Ascending aorta (tissue), 2 donors: ENCODE data around the gene APOO. TPM values are rescaled to one million over a fixed set of nuclear protein-coding genes. Genes with fewer than 3 reads are reported as not detected.
A peak's percentile ranks its signal among the peaks of the same experiment; 100 is the strongest.

Source experiments
- DNase-seq, 2 donors: peaks; one replicate each; pipeline ENCODE4 v3.0.0-alpha.2; 2019; ENCODE audit warnings: low spot score in 2 of 2
- H3K27ac ChIP-seq, 2 donors: fragments of 200-600 bp; sonication (generic); one replicate each; pipeline ENCODE4 v1.5.1; 2016 to 2017; ENCODE audit warnings: mild to moderate bottlenecking in 1 of 2
- H3K27me3 ChIP-seq: fragments of 200-600 bp; sonication (generic); one replicate; pipeline ENCODE4 v1.5.1; 2017
- H3K36me3 ChIP-seq, 2 donors: fragments of 200-600 bp; sonication (generic); one replicate each; pipeline ENCODE4 v1.5.1; 2016
- H3K4me1 ChIP-seq, 2 donors: fragments of 200-600 bp; sonication (generic); one replicate each; pipeline ENCODE4 v1.5.1; 2016 to 2017; ENCODE audit warnings: mild to moderate bottlenecking in 1 of 2
- H3K4me3 ChIP-seq, 2 donors: fragments of 200-600 bp; sonication (generic); one replicate each; pipeline ENCODE4 v1.5.1; 2016 to 2017; ENCODE audit warnings: mild to moderate bottlenecking in 1 of 2
- H3K9me3 ChIP-seq, 2 donors: fragments of 200-600 bp; sonication (generic); one replicate each; pipeline ENCODE4 v1.5.1; 2016
- intact Hi-C: fragments of 100-400 bp; cut with DNase I; formaldehyde crosslinking; loops from one replicate; pipeline ENCODE4 v1.15.1; 2023
- total RNA-seq: library from RNA; depleted of rRNA; stranded (reverse); fragments of >200 nt; gene quantifications from one replicate; pipeline ENCODE4 v1.1.0, GENCODE V29; 2016
- TF ChIP-seq, protein P1 (sequence below), 3 experiments: fragments of 200-600 bp in 2 of 3; fragments of 450-650 bp in 1 of 3; sonication (generic) in 2 of 3; IDR thresholded peaks; one replicate each; pipeline ENCODE4 v1.5.1; 2016 to 2019; ENCODE audit warnings: antibody characterized with exemption in 3 of 3, mild to moderate bottlenecking in 1 of 3, moderate library complexity in 1 of 3

APOO gene
- total RNA-seq, 1 donor from 2014 or later: not detected

DNA sequence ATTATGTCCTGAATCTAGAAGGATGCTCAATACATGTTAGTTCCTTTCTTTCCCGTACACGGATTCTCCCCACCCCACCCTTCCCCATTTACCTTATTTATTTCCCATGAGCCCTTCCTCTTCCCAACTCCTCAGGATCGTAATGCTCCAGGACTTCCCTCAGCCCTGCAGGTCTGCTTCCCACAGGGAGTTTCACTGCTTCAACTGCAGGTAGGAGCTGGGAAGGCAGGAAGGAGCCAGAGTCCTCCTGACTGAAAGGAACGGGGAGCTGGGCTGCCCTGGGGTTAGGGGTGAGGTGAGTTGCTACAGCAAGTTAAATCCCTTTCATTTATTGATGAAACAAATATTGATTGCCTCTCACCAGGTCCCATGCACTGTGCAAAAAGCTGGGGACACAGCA lies 91.6 kb downstream of the APOO start:
- Histone ChIP-seq H3K4me1 (no peaks in the 10 kb centered on the region), H3K27ac (no peak overlapping the region), H3K4me3 (no peak overlapping the region), H3K27me3 (no peaks in the 10 kb centered on the region), H3K9me3 (no peaks in the 10 kb centered on the region), H3K36me3 (no peaks in the 10 kb centered on the region)
- intact Hi-C loops: no loop called here
- TF ChIP-seq, protein P1, sequence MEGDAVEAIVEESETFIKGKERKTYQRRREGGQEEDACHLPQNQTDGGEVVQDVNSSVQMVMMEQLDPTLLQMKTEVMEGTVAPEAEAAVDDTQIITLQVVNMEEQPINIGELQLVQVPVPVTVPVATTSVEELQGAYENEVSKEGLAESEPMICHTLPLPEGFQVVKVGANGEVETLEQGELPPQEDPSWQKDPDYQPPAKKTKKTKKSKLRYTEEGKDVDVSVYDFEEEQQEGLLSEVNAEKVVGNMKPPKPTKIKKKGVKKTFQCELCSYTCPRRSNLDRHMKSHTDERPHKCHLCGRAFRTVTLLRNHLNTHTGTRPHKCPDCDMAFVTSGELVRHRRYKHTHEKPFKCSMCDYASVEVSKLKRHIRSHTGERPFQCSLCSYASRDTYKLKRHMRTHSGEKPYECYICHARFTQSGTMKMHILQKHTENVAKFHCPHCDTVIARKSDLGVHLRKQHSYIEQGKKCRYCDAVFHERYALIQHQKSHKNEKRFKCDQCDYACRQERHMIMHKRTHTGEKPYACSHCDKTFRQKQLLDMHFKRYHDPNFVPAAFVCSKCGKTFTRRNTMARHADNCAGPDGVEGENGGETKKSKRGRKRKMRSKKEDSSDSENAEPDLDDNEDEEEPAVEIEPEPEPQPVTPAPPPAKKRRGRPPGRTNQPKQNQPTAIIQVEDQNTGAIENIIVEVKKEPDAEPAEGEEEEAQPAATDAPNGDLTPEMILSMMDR (IDR thresholded peaks at IDR 0.05): no peak
- no peak for DNase-seq

DNA sequence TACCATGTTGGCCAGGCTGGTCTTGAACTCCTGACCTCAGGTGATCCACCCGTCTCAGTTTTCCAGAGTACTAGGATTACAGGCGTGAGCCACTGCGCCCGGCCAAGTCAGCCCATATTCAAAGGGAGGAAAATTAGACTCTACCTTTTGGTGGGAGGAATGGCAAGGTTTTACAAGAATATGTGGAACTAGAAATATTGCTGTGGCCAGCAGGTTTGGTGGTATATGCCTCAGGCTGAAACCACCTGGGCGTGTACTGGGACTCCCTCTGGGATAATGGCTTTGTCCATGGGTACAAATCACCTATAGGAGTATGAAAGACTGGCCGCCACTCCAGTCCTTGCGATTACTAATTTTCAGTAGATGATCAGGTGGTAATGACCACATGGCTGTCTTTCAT lies 92.4 kb downstream of the APOO start:
- H3K4me1 ChIP-seq: no peaks in the 10 kb centered on the region
- H3K27ac ChIP-seq: no peak overlapping the region
- H3K9me3 ChIP-seq: no peaks in the 10 kb centered on the region
- no peak for DNase-seq
- intact Hi-C loops: no loop called here
- TF ChIP-seq, protein P1 (IDR thresholded peaks at IDR 0.05): no peak
- H3K4me3 ChIP-seq: no peak overlapping the region
- no peaks in the 10 kb centered on the region for H3K36me3 ChIP-seq
- H3K27me3 ChIP-seq: no peaks in the 10 kb centered on the region

DNA sequence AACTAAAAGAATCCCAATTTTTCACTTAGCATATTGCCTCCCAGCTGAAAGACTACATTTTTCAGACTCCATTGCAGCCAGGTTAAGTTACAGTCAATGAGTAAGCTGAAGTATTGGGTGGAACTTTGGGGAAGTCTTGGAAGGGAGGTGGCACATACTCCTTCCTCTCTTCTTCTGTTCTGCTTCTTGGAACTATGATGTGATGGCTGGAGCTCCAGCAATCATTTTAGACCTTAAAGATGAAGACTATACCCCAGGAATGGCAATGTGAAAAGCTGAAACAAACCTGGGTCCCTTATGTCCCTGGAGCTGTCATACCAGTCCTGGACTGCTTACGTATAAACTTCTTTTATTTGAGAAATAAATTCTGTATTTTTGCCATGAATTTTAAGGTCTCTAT lies 93.9 kb downstream of the APOO start:
- Histone ChIP-seq H3K4me1 (no peaks in the 10 kb centered on the region), H3K27me3 (no peaks in the 10 kb centered on the region), H3K9me3 (no peaks in the 10 kb centered on the region), H3K36me3 (no peaks in the 10 kb centered on the region), H3K4me3 (no peak overlapping the region), H3K27ac (no peak overlapping the region)
- TF ChIP-seq, protein P1 (IDR thresholded peaks at IDR 0.05): no peak
- intact Hi-C loops: no loop called here
- DNase-seq: no peak

DNA sequence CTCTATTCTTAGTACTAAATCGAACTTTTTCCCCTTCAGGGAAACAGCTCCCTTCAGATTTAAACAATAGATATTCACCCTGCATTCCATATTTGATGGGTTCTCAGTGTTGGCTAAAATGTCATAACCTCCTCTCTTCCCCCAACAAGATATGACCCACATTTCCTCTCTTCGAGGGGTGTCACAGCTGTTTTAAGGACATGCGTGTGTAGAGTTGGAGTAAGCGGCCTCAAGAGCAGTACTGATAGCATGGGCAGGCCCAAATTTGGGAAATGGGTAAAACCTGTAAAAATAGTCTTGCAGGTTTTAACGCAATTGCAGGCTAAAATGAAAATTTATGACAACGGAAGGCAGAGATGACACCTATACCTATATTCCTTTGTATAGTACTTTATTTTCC lies 96.1 kb downstream of the APOO start:
- Histone ChIP-seq H3K36me3 (no peaks in the 10 kb centered on the region), H3K4me1 (no peaks in the 10 kb centered on the region), H3K27me3 (no peaks in the 10 kb centered on the region), H3K27ac (no peak overlapping the region), H3K4me3 (no peak overlapping the region), H3K9me3 (no peaks in the 10 kb centered on the region)
- intact Hi-C loops: no loop called here
- TF ChIP-seq, protein P1 (IDR thresholded peaks at IDR 0.05): no peak
- no peak for DNase-seq

DNA sequence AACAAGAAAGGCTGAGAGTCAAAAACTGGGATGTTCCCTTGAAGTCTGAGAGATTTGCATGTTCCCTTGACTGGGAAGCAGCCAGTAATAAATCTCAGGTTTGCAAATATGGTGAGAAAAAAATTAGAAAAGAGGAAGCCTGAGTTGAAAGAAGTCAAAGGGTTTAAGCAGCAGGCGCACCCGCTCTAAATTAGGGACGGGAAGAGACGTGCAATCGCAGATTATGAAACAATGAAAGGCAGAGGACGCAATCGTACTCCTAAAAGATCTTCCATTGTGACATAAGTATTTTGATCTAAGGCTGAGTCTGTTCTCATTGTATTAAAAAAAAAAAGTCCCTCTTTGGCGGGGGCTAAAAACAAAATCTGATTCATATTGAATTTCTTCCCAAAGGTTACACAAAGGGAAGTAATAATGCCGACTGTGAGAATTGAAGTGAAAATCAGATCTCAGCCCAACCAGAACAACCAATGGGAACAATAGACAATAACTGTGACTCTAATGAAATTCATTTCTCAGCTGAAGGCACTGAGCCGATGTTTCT lies 96.6 kb downstream of the APOO start:
- no peaks in the 10 kb centered on the region for H3K4me1 ChIP-seq
- no peaks in the 10 kb centered on the region for H3K27me3 ChIP-seq
- no peaks in the 10 kb centered on the region for H3K9me3 ChIP-seq
- no peak for DNase-seq
- H3K36me3 ChIP-seq: no peaks in the 10 kb centered on the region
- H3K27ac ChIP-seq: no peak overlapping the region
- TF ChIP-seq, protein P1 (IDR thresholded peaks at IDR 0.05): no peak
- intact Hi-C loops: no loop called here
- H3K4me3 ChIP-seq: peak overlapping the region in 1 of 2 donors; percentile 3

DNA sequence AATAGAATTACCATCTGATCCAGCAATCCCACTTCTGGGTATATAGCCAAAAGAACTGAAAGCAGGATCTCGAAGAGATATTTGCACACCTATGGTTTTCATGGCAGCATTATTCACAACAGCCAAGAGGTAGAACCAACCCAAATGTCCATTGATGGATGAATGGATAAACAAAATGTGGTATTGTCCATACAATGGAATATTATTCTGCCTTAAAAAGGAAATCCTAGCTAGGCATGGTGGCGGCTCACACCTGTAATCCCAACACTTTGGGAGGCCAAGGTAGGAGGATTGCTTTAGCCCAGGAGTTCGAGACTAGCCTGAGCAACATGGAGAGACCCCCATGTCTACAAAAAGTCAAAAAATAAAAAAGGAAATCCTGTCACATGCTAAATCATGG lies 97.5 kb downstream of the APOO start:
- Histone ChIP-seq H3K27me3 (no peaks in the 10 kb centered on the region), H3K4me1 (no peaks in the 10 kb centered on the region), H3K4me3 (no peak overlapping the region), H3K36me3 (no peaks in the 10 kb centered on the region), H3K27ac (no peak overlapping the region), H3K9me3 (no peaks in the 10 kb centered on the region)
- intact Hi-C loops: no loop called here
- no peak for DNase-seq
- TF ChIP-seq, protein P1 (IDR thresholded peaks at IDR 0.05): no peak
